NCI-H2227 (cell line): ENCODE results near the gene GRB14.
"Not testable (repeated sequence)": the region's sequence is repeated elsewhere in the genome, so short reads cannot be mapped to it uniquely, and the experiment has no call there.

Source experiments
- DNase-seq: peaks from one replicate; lab custom pipeline; 2025; ENCODE audit not compliant: unreplicated experiment; lab: John Stamatoyannopoulos, UW

Gene GRB14

DNA sequence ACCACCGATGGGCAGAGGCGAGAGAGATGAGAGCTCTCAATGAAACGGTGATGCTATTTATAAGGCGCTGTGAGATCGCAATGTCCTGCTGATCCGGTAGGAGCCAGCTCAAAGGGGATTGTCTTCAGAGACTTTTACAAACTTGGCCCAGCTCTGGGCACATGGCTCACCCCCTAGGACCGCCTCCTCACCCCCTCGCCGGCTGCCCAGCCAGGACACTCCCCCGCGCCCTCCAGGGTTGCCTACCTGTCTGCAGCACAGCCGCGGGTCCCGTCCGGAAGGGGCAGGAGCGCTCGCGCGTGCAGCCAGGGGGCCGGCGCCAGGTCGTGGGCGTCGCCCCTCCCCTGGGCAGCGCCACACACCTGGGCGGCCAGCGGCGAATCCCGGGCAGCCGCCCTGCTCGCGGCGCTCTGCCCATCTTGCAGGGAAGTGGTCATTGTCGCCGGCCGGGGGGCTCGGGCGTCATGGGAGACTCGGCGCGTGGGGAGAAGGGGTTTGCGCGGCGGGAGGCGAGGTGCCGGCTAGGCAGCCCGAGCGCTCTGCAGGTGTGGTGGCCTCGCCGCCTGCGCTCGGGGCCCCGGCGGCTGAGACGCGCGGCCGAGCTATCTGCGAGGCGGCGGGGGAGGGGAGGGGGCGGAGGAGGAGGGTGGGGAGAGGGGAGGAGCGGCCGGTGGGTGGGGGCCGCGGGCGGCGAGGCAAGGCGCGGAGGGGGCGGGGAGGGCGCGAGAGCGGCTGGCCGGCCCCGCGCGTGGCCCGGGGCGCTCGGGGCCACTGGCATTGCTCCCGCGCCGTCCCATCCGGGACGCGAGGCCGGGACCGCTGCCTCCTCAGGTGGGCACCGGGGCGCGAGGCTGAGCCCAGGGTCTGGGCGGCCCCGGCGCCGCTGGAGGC, at the start of gene GRB14:
GRB14 (minus strand) TSS at position 610 of the 891 bp plus-strand sequence; CDS start at position 437, 173 bp downstream.
- peak; percentile 75 for DNase-seq

GRCh38 chr2:164669291-164669690, 48.0 kb upstream of the GRB14 start:
- no peak for DNase-seq

DNA sequence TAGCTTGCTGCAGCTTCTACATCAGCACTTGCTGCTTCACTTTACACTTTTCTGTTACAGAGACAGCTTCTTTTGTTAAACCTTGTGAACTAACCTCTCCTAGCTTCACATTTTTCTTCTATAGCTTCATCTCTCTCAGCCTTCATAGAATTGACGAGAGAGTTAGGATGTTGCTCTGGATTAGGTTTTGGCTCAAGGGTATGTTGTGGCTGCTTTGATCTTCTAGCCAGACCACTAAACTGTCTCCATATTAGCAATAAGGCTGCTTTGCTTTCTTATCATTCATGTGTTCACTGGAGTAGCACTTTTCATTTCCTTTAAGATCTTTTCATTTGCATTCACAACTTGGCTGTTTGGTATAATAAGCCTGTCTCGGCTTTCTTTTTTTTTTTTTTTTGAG, 46.3 kb upstream of the GRB14 start:
- DNase-seq = no peak

DNA sequence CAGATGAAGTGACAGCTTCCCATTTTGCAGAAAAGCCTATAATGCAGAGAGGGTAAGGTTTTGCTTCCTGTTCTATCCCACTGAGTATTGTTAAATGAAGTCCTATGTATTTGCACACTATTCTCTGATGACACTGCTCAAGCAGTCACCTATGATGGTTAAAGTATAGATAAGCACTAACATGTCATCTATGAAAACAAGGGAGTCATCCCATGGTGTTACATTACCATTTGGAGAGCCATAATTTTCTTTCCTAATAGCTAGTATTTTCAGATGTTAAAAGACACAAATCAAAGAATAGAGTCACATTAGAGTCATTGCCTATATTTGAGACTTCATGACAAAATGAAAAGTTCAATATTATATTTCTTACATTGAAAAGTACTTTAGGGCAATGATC, 42.8 kb upstream of the GRB14 start:
- no peak for DNase-seq

DNA sequence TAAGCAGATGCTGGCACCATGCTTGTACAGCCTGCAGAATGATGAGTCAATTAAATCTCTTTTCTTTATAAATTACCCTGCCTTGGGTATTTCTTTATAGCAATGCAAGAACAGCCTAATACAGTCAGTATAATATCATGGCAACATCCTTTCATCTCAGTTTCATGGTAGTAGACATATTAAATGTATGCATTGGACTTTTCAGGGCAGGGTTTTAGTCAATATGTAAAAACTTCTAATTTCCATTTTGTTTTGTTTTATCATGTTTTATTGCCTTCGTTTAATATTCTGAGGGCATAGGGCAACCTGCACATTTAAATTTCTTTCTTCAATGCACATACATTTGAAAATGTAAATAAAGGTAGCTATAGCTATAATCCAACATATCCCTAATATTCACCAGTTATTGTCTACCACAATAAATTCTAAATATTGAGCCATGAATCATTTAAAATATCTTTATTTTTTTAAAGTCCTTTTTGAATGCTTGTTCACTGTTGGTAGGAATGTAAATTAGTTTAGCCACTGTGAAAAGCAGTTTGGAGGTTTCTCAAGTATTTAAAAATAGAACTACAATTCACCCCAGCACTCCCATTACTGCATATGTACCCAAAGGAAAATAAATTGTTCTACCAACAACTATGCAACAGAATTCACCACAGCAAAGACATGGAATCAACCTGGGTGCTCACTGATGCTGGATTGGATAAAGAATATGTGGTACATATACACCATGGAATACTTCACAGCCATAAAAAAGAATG, 41.8 kb upstream of the GRB14 start:
- DNase-seq = no peak

DNA sequence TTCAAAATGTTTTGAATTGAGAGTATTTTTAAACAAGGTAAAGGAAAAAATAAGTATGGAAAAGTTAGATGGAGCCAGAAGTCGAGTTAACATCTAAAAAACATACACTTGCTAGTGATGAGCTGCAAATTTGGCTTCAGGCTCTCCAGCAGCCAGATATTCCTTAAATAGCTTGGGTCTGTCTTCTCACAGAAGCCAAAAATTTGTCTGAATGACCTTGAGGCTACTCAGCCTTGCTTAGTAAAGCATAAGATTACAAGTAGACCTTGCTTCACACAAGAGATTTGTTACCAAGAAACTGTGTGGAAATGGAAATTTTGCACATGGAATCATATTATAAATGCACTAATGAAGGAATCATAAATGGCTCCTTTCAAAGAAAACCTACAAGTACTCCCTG, 40.8 kb upstream of the GRB14 start:
- DNase-seq = no peak

DNA sequence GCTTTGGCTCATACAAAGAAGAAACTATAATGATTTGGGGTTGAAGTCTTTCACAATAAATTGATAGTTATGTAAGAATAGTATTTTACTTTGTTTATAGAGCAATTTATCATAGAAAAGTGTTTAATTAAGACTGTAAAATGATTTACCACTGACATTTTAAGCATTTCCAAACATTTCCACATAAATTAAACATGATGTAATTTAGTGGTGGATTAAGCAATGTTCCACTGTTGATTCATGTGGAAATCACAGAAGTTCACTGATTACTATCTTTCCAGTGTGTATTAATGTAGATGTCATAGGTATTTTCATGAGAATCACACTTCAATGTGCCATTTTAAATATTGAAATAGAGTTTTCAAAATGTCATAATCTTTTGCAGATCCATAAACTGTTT, 40.1 kb upstream of the GRB14 start:
- no peak for DNase-seq

- no peak for DNase-seq
These were observed 35.8 kb upstream of the GRB14 start for GRCh38 chr2:164657129-164657528.

GRCh38 chr2:164655750-164656149, 34.5 kb upstream of the GRB14 start:
- DNase-seq = no peak

GRCh38 chr2:164655336-164655735, 34.1 kb upstream of the GRB14 start:
- no peak for DNase-seq

- DNase-seq = no peak
These were observed 30.1 kb upstream of the GRB14 start for GRCh38 chr2:164651361-164651760.

GRCh38 chr2:164644036-164644700, 22.9 kb upstream of the GRB14 start:
- DNase-seq = no peak

GRCh38 chr2:164642946-164643555, 21.8 kb upstream of the GRB14 start:
- DNase-seq = no peak

DNA sequence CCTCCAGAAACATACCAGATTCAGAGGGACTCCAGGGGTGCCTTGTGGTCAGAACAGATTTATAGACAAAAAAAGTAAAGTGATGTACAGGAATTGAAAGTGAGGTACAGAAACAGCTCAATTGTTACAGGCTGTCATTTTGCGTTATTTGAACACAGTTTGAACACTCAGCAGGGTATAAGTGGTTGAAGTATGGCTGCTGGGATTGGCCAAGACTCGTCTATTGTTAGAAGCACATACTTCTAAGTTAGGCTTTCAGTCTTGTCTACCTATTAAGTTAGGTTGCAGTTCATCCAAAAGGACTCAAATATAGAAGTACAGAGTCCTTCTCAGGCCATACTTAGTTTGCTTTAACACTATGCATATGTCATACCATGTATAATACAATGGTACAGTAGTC, 21.0 kb upstream of the GRB14 start:
- peak; percentile 34 for DNase-seq

- DNase-seq = not testable (repeated sequence)
These were observed 7.0 kb upstream of the GRB14 start for GRCh38 chr2:164628319-164628718.

DNA sequence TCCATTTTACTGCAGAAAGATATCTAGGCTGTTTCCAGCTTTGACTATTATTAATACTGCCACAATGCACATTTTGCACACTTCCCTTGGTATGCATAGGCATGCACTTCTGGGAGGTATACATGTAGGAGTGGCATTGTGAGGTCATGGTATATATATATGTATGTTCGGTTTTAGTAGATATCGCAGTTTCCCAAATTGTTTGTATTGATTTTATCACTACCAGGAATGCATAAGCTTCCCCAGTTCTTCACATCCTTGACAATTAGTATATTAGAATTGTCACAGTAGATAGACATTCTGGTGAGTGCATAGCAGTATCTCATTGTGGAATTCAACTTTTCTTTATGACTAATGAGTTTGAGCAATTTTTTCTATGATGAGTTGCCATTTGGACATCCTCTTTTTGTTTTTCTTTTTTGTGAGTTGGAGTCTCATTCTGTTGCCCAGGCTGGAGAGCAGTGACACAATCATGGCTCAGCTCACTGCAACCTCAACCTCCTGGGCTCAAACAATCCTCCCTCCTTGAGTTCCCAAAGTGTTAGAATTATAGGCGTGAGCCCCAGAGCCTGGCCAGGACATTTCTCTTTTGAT, 4.2 kb upstream of the GRB14 start:
- no peak for DNase-seq

DNA sequence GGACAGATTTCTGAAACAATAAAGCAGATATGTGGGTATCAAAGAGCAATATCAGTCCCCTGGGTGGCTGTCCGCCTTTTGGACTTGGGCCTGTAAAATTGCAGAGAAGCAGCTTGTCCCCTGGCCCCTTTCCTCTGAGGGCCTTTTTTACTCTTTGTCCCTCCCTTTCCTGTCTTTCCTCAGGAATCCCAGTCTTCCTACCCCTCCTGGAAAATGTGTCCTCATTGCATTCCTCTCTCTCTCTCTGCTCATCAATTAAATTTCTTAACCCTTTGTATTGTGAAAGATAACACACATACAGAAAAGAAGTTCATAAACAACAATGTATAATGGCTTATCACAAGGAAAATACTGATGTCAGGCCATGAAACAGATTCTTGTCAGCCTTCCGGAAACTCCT, 3.0 kb upstream of the GRB14 start:
- no peak for DNase-seq

- DNase-seq = no peak
These were observed 1.2 kb upstream of the GRB14 start for GRCh38 chr2:164622338-164623106.

GRCh38 chr2:164621764-164622105, 453 bp upstream of the GRB14 start:
- DNase-seq = peak; percentile 49

- no peak for DNase-seq
These were observed 825 bp downstream of the GRB14 start for GRCh38 chr2:164620457-164620856.
